ENCODE results near the gene TTF1.
A peak's percentile ranks its signal among the peaks of the same experiment; 100 is the strongest.

TTF1 gene

DNA sequence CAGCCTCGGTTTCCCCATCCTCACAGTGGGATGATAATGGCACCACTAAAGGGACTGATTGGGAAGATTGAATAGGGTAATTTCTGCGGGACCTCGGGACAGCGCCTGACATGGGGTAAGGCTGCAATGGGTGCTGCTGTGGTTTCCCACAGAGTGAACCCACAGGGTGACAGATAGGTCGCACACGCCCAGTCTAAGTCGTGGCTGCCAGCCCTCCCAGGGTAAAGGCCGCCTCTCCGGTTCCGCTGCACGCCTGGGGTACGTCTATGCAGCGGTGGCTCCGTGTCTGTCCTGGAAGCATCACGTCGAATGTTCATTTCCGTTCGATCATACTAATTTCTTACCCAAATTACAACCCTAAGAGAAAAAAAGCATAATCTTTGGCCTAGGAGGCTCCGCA, 4.0 kb upstream of the TTF1 start:
- no peak overlapping the region for H3K4me3 ChIP-seq (ENCODE audit: low read depth, low read length)
- no peak for TF ChIP-seq MAX (IDR thresholded peaks at IDR 0.05; ENCODE audit: low read depth, low read length)
- TF ChIP-seq POLR2A (IDR thresholded peaks at IDR 0.05; ENCODE audit: extremely low read depth, insufficient read length): no peak
- no peak for TF ChIP-seq MYC (IDR thresholded peaks at IDR 0.05; ENCODE audit: low read depth, low read length)
- TF ChIP-seq, protein P1, sequence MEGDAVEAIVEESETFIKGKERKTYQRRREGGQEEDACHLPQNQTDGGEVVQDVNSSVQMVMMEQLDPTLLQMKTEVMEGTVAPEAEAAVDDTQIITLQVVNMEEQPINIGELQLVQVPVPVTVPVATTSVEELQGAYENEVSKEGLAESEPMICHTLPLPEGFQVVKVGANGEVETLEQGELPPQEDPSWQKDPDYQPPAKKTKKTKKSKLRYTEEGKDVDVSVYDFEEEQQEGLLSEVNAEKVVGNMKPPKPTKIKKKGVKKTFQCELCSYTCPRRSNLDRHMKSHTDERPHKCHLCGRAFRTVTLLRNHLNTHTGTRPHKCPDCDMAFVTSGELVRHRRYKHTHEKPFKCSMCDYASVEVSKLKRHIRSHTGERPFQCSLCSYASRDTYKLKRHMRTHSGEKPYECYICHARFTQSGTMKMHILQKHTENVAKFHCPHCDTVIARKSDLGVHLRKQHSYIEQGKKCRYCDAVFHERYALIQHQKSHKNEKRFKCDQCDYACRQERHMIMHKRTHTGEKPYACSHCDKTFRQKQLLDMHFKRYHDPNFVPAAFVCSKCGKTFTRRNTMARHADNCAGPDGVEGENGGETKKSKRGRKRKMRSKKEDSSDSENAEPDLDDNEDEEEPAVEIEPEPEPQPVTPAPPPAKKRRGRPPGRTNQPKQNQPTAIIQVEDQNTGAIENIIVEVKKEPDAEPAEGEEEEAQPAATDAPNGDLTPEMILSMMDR (IDR thresholded peaks at IDR 0.05; ENCODE audit: low read depth, low read length): no peak
- peak; percentile 12 for DNase-seq (ENCODE audit: low read depth)

DNA sequence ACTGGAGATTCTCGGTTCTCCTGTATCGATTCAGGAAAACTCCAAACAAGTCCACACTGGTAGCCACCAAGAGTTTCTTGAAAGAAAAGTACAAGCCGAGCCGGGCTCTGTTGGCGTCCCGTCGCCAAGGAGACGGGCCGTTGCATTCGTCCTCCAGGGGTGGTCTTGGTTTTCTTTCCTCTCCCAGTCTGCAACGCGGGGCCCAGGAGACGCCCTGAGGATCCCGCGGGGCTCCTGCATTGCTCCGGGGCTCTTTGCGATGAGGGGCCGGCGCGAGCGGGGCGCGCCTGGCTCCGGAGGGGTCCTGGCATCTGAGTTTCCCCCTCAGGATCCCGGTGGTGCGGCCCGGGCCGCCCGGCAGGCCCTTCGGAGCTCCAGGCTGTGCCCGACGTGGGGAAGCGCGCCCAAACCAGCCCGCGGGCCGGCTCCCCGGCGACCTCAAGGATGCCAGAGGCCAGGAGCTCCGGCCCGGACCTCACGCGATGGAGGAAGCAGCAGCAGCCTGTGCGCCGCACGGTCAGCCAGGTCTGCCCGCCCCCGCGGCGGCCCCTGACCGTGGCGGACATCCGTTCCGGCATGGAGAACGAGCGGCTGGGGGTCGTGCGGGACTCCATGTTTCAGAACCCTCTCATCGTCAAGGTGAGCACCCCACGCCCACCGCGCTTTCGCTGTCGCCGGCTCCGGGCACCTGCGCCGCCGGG, 3.3 kb upstream of the TTF1 start, which contains the start of gene CFAP77:
Gene CFAP77 (plus strand): TSS at position 384 of the 701 bp plus-strand sequence. CDS start 61 bp downstream, at position 445.
- TF ChIP-seq MYC (IDR thresholded peaks at IDR 0.05; ENCODE audit: low read depth, low read length) (no peak), POLR2A (IDR thresholded peaks at IDR 0.05; ENCODE audit: extremely low read depth, insufficient read length) (no peak), MAX (IDR thresholded peaks at IDR 0.05; ENCODE audit: low read depth, low read length) (no peak)
- TF ChIP-seq, protein P1 (IDR thresholded peaks at IDR 0.05; ENCODE audit: low read depth, low read length): no peak
- peak; percentile 34 for DNase-seq (ENCODE audit: low read depth)

GRCh38 chr9:132408521-132408920, 1.9 kb upstream of the TTF1 start:
- H3K4me3 ChIP-seq (ENCODE audit: low read depth, low read length): no peak overlapping the region
- no peak for DNase-seq (ENCODE audit: low read depth)
- no peak for TF ChIP-seq MYC (IDR thresholded peaks at IDR 0.05; ENCODE audit: low read depth, low read length)

More for the DNA sequence above, 3.3 kb upstream of the TTF1 start, which contains the start of gene CFAP77:
- H3K4me3 ChIP-seq (ENCODE audit: low read depth, low read length): no peak within 1 kb of the TSS

DNA sequence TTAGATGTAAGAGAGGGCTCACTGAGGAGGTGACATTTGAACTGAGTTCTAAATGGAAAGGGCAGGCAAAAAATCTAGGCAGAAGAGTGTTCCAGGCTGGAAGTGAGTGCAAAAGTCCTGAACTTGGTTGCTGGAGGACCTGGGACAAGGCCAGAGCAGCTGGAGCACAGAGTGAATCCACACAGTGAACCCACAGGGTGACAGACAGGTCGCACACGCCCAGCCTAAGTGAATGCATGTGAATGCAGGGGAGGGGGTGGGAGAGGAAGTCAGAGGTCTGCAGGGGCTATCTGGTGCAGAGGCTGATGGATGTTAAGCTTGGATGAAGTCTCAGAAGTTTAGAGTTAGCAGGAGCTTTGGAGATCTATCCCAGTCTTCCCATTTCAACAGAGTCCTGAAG, 556 bp upstream of the TTF1 start:
- TF ChIP-seq MYC (IDR thresholded peaks at IDR 0.05; ENCODE audit: low read depth, low read length) (no peak), POLR2A (IDR thresholded peaks at IDR 0.05; ENCODE audit: extremely low read depth, insufficient read length) (no peak), MAX (IDR thresholded peaks at IDR 0.05; ENCODE audit: low read depth, low read length) (no peak)
- TF ChIP-seq, protein P1 (IDR thresholded peaks at IDR 0.05; ENCODE audit: low read depth, low read length): no peak
- no peak for DNase-seq (ENCODE audit: low read depth)
- peak overlapping the region; percentile 86 for H3K4me3 ChIP-seq (ENCODE audit: low read depth, low read length)

- TF ChIP-seq MYC (IDR thresholded peaks at IDR 0.05; ENCODE audit: low read depth, low read length): no peak
- no peak for TF ChIP-seq MAX (IDR thresholded peaks at IDR 0.05; ENCODE audit: low read depth, low read length)
- TF ChIP-seq POLR2A (IDR thresholded peaks at IDR 0.05; ENCODE audit: extremely low read depth, insufficient read length): no peak
- TF ChIP-seq, protein P1 (IDR thresholded peaks at IDR 0.05; ENCODE audit: low read depth, low read length): no peak
- DNase-seq (ENCODE audit: low read depth): peak; percentile 40
- peak overlapping the region; percentile 17 for H3K4me3 ChIP-seq (ENCODE audit: low read depth, low read length)
These were observed 2.3 kb downstream of the TTF1 start for GRCh38 chr9:132404228-132404881.

DNA sequence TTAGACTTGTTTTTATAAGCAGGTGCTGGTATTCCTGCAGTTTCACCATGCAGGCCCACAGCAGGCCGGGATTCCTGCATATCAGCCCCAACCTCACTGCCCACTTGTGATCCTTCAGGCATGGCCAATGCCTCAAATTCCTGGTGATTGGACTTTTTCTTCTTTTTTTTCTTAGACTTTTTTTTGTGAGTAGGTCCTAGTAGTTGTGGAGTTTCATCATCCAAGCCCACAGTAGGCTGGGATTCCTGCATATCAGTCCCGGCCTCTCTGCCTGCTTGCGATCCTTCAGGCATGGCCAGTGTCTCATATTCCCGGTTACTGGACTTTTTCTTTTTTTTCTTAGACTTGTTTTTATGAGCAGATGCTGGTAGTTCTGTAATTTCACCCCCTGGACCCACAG, 4.8 kb downstream of the TTF1 start:
- no peak for DNase-seq (ENCODE audit: low read depth)
- TF ChIP-seq, protein P1 (IDR thresholded peaks at IDR 0.05; ENCODE audit: low read depth, low read length): no peak
- TF ChIP-seq POLR2A (IDR thresholded peaks at IDR 0.05; ENCODE audit: extremely low read depth, insufficient read length): no peak
- TF ChIP-seq MYC (IDR thresholded peaks at IDR 0.05; ENCODE audit: low read depth, low read length): no peak
- TF ChIP-seq MAX (IDR thresholded peaks at IDR 0.05; ENCODE audit: low read depth, low read length): no peak
- H3K4me3 ChIP-seq (ENCODE audit: low read depth, low read length): no peak overlapping the region
